B cell (primary cell): ENCODE results near the gene MAPT. TPM values are rescaled to one million over a fixed set of nuclear protein-coding genes. Genes with fewer than 3 reads are reported as not detected.

Experiments used
- ATAC-seq: fragments of 200-7000 bp; cut with Tn5 transposase; one replicate; pipeline ENCODE4 v1.10.0; 2021; ENCODE audit warnings: low read depth, mild to moderate bottlenecking, moderate number of reproducible peaks, moderate library complexity
- CTCF ChIA-PET: fragments of 350-600 bp; sonication (Branson Sonifier 250); formaldehyde crosslinking; loops from one replicate; lab custom pipeline; 2021; ENCODE audit warnings: antibody characterized with exemption, inconsistent platforms; lab: Charles Lee
- POLR2A ChIA-PET: fragments of 350-600 bp; sonication (Branson Sonifier 250); formaldehyde crosslinking; loops from one replicate; lab custom pipeline; 2021; ENCODE audit warnings: antibody characterized with exemption; lab: Charles Lee
- DNase-seq: peaks from one replicate; pipeline ENCODE4 v3.0.0; 2013
- H2AFZ ChIP-seq: 2 replicates; pipeline ENCODE4 v1.6.1; 2012; ENCODE audit warnings: mild to moderate bottlenecking, low read depth, low read length; ENCODE audit not compliant: insufficient read depth, poor library complexity, severe bottlenecking
- H3K27ac ChIP-seq, 2 donors: 1 replicate in 1 of 2; 2 replicates in 1 of 2; pipeline ENCODE4 v1.5.1; 2012 to 2013; ENCODE audit warnings: low read length in 2 of 2, mild to moderate bottlenecking in 2 of 2, moderate library complexity in 1 of 2
- H3K27me3 ChIP-seq, 4 experiments: fragments of 200-600 bp in 1 of 4; sonication (generic) in 1 of 4; replicated peaks in 1 of 4; 1 replicate in 2 of 4; 2 replicates in 2 of 4; pipeline versions ENCODE4 v1.6.1 to v1.7.0; 2013 to 2016; ENCODE audit warnings: low read length in 3 of 4, mild to moderate bottlenecking in 2 of 4, mixed read lengths in 1 of 4, moderate library complexity in 1 of 4; ENCODE audit not compliant: insufficient read depth in 4 of 4, control insufficient read depth in 3 of 4; ENCODE audit errors: control extremely low read depth in 1 of 4
- H3K36me3 ChIP-seq, 2 experiments: replicated peaks in 1 of 2; 1 replicate in 1 of 2; 2 replicates in 1 of 2; pipeline versions ENCODE4 v1.6.1 to v1.7.1; 2013; ENCODE audit warnings: low read length in 1 of 2; ENCODE audit not compliant: insufficient read depth in 2 of 2, control insufficient read depth in 1 of 2; ENCODE audit errors: control extremely low read depth in 1 of 2, extremely low read depth in 1 of 2
- H3K4me1 ChIP-seq, 2 donors: fragments of 200-600 bp in 1 of 2; sonication (generic) in 1 of 2; 1 replicate in 1 of 2; 2 replicates in 1 of 2; pipeline versions ENCODE4 v1.5.1 to v1.6.1; 2013 to 2017; ENCODE audit warnings: low read length in 2 of 2; ENCODE audit not compliant: control insufficient read depth in 2 of 2, insufficient read depth in 2 of 2
- H3K4me2 ChIP-seq: replicated peaks from 2 replicates; pipeline ENCODE3; 2012; ENCODE audit warnings: mild to moderate bottlenecking, low read depth, low read length; ENCODE audit not compliant: poor library complexity, severe bottlenecking
- H3K4me3 ChIP-seq, 5 experiments: fragments of 200-600 bp in 1 of 5; sonication (generic) in 1 of 5; 1 replicate in 3 of 5; 2 replicates in 2 of 5; pipeline versions ENCODE4 v1.5.1 to v1.7.0; 2011 to 2016; ENCODE audit warnings: low read length in 4 of 5, mild to moderate bottlenecking in 4 of 5, low read depth in 2 of 5, control low read depth in 1 of 5, moderate library complexity in 1 of 5; ENCODE audit not compliant: insufficient read depth in 1 of 5; ENCODE audit errors: control extremely low read depth in 1 of 5, extremely low read depth in 1 of 5
- H3K79me2 ChIP-seq: fragments of 200-600 bp; sonication (generic); one replicate; pipeline ENCODE4 v1.6.0; 2016; ENCODE audit warnings: low read length; ENCODE audit not compliant: control insufficient read depth, insufficient read depth
- H3K9ac ChIP-seq: fragments of 200-600 bp; sonication (generic); 2 replicates; pipeline ENCODE4 v1.6.1; 2017; ENCODE audit warnings: mild to moderate bottlenecking, low read length, moderate library complexity
- H3K9me3 ChIP-seq, 3 donors: one replicate each; pipeline versions ENCODE4 v1.6.1 to v1.7.1; 2013; ENCODE audit warnings: low read length in 2 of 3; ENCODE audit not compliant: control insufficient read depth in 2 of 3, insufficient read depth in 1 of 3; ENCODE audit errors: control extremely low read depth in 1 of 3
- H4K20me1 ChIP-seq: 2 replicates; pipeline ENCODE4 v1.6.0; 2012; ENCODE audit warnings: mild to moderate bottlenecking, low read length; ENCODE audit not compliant: insufficient read depth, control insufficient read depth, poor library complexity, severe bottlenecking
- H3K27ac Mint-ChIP-seq: one replicate; pipeline ENCODE4 v1.8.0; 2021; ENCODE audit warnings: mixed read lengths
- H3K27me3 Mint-ChIP-seq: one replicate; pipeline ENCODE4 v1.8.0; 2021; ENCODE audit warnings: mixed read lengths
- H3K4me1 Mint-ChIP-seq: one replicate; pipeline ENCODE4 v1.8.0; 2021; ENCODE audit warnings: mixed read lengths
- H3K4me3 Mint-ChIP-seq: one replicate; pipeline ENCODE4 v1.8.0; 2021; ENCODE audit warnings: mixed read lengths
- H3K9me3 Mint-ChIP-seq: one replicate; pipeline ENCODE4 v1.8.0; 2022; ENCODE audit warnings: mixed read lengths; ENCODE audit not compliant: insufficient read depth
- CTCF ChIP-seq: fragments of 200-600 bp; IDR thresholded peaks from one replicate; pipeline ENCODE4 v1.8.0; 2022; ENCODE audit warnings: antibody characterized with exemption, mild to moderate bottlenecking
- EZH2 ChIP-seq: IDR thresholded peaks from 2 replicates; pipeline ENCODE4 v1.6.1; 2012; ENCODE audit warnings: borderline replicate concordance, low read depth, mild to moderate bottlenecking, moderate library complexity, low read length; ENCODE audit not compliant: insufficient read depth, poor library complexity, severe bottlenecking
- WGBS: methylation state at CpG from one replicate; pipeline ENCODE4 v1.1.5; 2013; ENCODE audit warnings: missing lambda C conversion rate; ENCODE audit not compliant: insufficient coverage; 5-methylcytosine and 5-hydroxymethylcytosine counted together
- intact Hi-C: fragments of 100-400 bp; cut with micrococcal nuclease; formaldehyde crosslinking; loops from one replicate; pipeline ENCODE4 v1.10.0; 2022
- polyA plus RNA-seq: library from polyadenylated mRNA; depleted of rRNA; stranded (reverse); fragments of >200 nt; gene quantifications from 2 replicates; pipeline ENCODE4 v1.2.3, GENCODE V29; 2012
- total RNA-seq, 2 donors: library from RNA; stranded (reverse); fragments of 120-200 nt in 1 of 2; gene quantifications; 1 replicate in 1 of 2; 2 replicates in 1 of 2; pipeline versions ENCODE4 v1.2.3 to v1.2.4, GENCODE V29; 2013 to 2022

The MAPT gene
- total and polyA plus RNA-seq, 2 donors (not counting 1 experiment from before 2014, with no cell fraction given), result 0.13 to 0.20 TPM

GRCh38 chr17:46049656-46050055 is 155.3 kb downstream of the MAPT start:
- Histone ChIP-seq H3K4me1 (no peaks in the 10 kb centered on the region), H3K79me2 (peaks cover 7% of the 10 kb centered on the region), H3K9me3 (no peaks in the 10 kb centered on the region), H3K27ac (no peak overlapping the region), H3K9ac (no peak overlapping the region), H4K20me1 (peaks cover under 1% of the 10 kb centered on the region), H3K4me2 (no peak overlapping the region), H3K36me3 (peaks cover 6 to 60% of the 10 kb centered on the region in 2 experiments), H2AFZ (no peak overlapping the region), H3K27me3 (no peaks in the 10 kb centered on the region), H3K4me3 (no peak overlapping the region)
- Mint-ChIP-seq H3K4me3 (no peak overlapping the region), H3K9me3 (no peaks in the 10 kb centered on the region), H3K27ac (peak overlapping the region; percentile 1), H3K27me3 (no peaks in the 10 kb centered on the region), H3K4me1 (peaks cover 5% of the 10 kb centered on the region)
- CTCF ChIA-PET, result interaction anchor here (1.0 to 2.2 kb wide), 2 partner anchors 29 to 162 kb away, joined by 4 to 15 read pairs; no protein-coding TSS in a partner anchor
- no peak for ATAC-seq
- intact Hi-C loops, result no loop called here
- no peak for TF ChIP-seq CTCF
- no peak for TF ChIP-seq EZH2
- WGBS, result 100% methylated on average over 5 of the region's 5 CpGs
- POLR2A ChIA-PET, result interaction anchor here (0.6 to 1.7 kb wide), 2 partner anchors 18 to 30 kb away, joined by 3 to 4 read pairs; no protein-coding TSS in a partner anchor
- no peak for DNase-seq

DNA sequence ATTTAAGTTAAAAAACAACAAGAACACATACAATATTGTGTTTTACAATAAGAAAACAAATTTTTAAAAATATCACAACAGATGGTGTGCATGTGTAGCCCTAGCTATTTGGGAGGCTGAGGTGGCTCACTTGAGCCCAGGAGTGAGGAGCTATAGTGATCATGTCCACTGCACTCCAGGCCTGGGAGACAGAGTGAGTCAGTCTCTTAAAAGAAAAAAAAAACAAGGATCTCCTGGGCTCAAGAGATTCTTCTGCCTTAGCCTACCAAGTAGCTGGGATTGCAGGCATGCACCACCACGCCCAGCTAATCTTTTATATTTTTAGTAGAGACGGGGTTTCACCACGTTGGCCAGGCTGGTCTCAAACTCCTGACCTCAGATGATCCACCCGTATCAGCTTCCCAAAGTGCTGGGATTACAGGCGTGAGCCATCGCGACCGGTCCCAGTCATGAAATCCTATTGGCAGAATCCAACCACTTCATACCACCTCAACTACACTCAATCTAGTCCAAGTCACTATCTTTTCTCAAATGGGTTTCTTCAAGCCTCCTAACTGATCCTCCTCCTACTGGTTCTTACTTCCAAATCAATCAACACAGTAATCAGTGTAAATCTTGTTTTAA is 159.7 kb downstream of the MAPT start:
- peaks cover 23% of the 10 kb centered on the region for H3K79me2 ChIP-seq
- no peak overlapping the region for H3K27ac ChIP-seq
- ChIA-PET CTCF (interaction anchor here (1.9 kb wide), 1 partner anchor 10 kb away, joined by 9 read pairs; no protein-coding TSS in a partner anchor), POLR2A (no interaction called here)
- Mint-ChIP-seq H3K9me3 (no peaks in the 10 kb centered on the region), H3K27me3 (no peaks in the 10 kb centered on the region), H3K4me1 (peaks cover 5% of the 10 kb centered on the region), H3K27ac (no peak overlapping the region), H3K4me3 (no peak overlapping the region)
- TF ChIP-seq EZH2 (no peak), CTCF (no peak)
- intact Hi-C loops, result no loop called here
- H4K20me1 ChIP-seq, result no peaks in the 10 kb centered on the region
- peaks cover 4 to 45% of the 10 kb centered on the region in 2 experiments for H3K36me3 ChIP-seq
- no peak overlapping the region for H3K4me3 ChIP-seq
- H3K4me1 ChIP-seq, result no peaks in the 10 kb centered on the region
- H3K9ac ChIP-seq, result no peak overlapping the region
- H3K27me3 ChIP-seq, result no peaks in the 10 kb centered on the region
- H3K4me2 ChIP-seq, result no peak overlapping the region
- 100% methylated on average over 8 of the region's 8 CpGs for WGBS
- DNase-seq (no peak), ATAC-seq (no peak)
- H2AFZ ChIP-seq, result no peak overlapping the region
- H3K9me3 ChIP-seq, result no peaks in the 10 kb centered on the region
